Germinal center (tissue), 1 donor: ENCODE data around the gene GNAI3.

ENCODE experiments used
- DNase-seq: peaks from one replicate; pipeline ENCODE4 v3.0.0; 2012; ENCODE audit warnings: mixed read lengths, low spot score

Gene GNAI3

DNA sequence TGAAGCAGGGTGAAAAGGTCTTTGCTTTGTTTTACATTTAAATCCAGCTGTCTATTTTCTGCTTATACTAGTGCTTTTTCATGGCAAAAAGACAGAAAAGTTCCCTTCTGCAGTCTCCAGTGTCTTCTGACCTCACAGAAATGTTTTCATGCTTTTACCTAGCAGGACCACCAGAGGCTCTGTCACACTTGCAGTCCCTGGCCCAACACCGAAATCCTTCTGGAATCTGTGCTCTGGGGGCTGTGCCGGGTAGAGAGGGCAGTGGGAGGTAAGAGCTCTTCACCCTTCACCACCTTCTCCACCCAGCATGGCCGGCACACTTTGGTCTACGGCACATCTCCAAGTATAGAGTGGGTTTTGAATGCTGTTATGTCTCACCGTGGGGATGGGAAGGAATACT is 50.2 kb downstream of the GNAI3 start:
- no peak for DNase-seq

- no peak for DNase-seq
Measured at GRCh38 chr1:109603229-109603628, 54.8 kb downstream of the GNAI3 start.

DNA sequence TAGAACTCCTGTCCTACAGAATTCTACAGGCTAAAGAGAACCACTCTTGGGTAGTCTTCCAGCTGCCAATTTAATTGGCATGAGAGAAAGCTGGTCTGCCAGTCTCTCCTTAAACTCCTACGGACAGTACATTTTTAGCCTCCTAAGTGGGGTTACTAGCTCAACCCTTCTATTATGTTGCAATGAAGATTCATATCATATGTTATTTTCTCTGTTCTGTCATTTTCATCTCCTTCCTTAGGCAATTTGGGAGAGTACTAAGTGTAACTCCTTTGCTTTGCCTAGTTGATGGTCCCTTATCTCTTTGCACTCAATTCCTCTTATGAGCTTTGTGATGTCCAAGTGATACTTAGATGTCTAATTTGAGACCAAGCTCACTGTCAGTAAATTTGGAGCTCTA is 57.0 kb downstream of the GNAI3 start:
- no peak for DNase-seq

DNA sequence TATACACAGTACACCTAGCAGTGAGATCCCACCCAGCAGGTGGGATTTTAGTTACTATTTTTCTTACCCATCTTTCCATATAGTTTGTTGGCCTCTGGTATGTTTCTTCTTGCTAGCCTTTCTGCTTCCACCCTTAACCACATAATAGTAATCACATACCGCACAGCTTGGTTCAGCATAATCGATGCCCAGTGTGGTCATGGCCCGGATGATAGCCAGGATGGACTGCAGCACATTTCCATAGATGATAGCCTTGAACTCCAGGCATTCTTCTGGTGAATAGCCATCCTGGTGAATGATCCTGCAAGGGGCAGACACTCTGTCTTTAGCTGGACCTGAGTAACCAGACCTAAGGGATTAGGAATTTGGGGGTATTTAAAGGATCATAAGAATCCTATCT is 61.5 kb downstream of the GNAI3 start:
- DNase-seq = no peak

GRCh38 chr1:109610609-109611307 is 62.3 kb downstream of the GNAI3 start:
- no peak for DNase-seq

DNA sequence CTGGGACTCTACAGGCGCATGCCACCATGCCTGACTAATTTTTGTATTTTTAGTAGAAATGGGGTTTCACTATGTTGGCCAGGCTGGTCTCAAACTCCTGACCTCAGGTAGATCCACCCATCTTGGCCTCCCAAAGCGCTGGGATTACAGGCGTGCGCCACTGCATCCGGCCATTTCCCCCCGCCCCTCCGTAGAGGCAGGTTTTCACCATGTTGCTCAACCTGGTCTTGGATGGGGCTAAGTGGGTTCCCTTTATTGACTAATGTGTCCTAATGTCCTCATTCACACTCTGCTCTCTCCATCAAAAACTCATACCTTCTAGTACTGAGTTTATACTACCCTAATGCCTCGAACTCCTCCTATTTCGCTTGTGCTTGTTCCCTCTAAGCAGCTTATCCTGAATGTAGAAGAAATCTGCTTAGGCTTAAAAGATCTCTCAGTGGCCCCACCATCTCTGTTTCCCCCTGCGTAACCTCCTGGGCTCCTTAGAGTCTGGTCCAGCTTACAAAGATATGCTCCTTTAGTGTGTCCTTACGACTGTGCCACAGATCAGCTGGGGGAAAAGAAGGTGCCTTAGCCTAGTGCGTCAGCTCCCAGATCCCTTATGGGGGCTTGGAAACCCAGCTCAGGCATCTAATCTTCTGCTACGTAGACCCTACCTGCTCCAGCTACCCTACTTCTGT is 63.0 kb downstream of the GNAI3 start:
- DNase-seq = no peak

GRCh38 chr1:109613361-109614147 is 65.1 kb downstream of the GNAI3 start:
- DNase-seq = no peak

DNA sequence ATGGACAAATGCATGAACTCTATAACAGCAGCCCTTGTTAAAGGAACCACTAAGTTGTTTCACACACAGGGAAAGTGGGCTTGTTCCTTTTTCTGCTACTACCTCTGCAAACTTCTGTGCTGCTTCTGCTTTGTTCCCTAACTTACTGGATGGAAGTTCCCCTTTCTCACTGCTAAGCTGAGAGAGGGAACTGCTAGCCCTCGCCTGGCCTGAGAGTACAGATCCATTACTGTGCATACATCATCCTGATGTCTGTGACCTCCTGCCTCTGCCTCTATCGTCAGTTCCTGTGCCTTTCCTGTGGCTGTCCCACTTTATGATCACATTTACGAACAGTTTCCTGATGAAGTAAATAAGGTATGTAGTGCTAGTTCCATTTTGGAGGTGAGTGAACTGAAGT is 67.5 kb downstream of the GNAI3 start:
- DNase-seq = peak; percentile 45

DNA sequence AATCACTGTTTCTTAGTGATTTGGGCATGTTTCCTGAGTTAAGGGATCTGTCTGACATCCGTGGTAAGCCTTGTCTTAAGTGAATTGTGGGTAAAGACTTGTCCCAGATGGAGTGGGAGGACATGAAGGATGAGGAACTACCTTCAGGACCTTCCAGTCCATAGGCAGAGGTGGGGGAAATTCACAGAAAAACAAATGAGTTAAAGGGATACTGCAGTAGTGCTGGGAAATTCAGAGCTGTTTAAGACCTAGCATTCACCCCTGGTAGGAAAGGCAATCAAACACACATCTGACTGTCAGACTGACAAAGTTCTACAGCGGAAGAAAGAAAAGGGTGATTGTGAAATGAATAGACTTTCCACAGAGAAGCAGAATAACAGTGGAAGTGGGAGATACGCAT is 68.0 kb downstream of the GNAI3 start:
- DNase-seq = no peak

DNA sequence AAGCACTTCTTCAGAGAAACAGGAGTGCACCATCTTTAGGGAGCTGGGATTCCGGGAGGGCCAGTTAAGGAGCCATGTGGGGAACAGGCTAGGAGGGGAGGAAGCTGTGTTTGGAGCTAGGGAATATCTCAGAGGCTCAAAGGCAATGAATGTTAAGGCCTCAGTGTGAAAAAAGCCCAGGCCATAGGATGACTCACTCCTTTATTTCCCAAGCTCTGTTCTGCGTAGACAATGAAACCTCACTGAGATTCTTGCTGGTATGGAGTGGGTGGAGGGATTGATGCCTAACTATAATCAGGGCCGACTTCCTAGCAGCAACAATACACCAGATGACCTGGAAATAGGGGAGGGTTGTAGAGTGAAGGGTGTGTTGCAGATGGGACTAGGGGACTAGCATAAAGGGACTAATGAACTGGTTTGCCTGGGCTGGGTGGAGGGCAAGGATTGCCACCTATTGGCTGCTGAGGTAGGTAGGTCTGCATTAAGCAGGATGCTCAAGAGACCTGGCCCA is 68.9 kb downstream of the GNAI3 start:
- DNase-seq = no peak

- DNase-seq = no peak
Measured at GRCh38 chr1:109618661-109619575, 70.5 kb downstream of the GNAI3 start.

DNA sequence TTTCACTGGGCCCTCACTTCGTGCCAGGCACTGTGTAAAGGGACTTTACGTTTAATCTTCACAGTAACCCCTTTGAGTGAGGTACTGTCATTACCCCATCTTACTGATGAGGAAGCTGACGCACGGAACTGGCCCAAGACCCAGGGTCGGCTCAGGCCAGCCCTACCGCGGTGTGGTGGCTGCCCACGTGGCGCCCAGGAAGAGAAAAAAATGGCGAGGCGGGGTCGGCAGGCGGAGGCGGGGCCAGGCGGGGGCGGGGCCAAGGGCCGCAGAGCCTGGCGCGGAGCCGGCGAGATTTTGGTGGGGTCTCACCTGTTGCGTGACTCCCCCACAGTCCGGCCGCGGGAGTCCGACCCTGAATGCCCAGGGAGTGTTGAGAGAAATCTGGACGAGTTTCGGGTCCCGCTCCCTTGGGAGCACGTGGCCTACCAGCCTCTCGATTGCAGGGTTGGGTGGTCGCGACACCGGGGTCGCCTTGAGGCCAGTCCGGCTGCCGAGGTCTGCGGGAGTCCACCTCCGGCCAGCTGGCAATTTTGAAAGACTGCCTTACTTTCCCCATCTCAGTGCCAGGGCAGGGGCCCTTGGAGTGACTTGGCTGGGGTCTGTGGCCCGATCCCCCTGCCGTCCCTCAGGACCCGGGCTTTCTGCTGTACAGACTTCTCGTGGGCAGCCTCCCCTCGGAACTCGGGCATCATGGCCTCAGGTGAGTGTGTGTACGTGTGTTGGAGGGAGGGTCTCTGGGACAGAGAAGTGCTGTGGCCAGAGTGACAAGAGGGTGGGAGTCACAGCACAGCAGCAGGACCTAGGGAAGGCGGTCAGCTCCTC is 71.4 kb downstream of the GNAI3 start, which contains the start of the genes AMPD2 and GNAT2:
Gene AMPD2, plus strand, starts transcription at position 262 of the 825 bp plus-strand sequence. CDS start 1,339 bp downstream, outside the sequence.
Gene GNAT2, minus strand, starts transcription at position 41 of the 825 bp plus-strand sequence. CDS start 6,746 bp downstream, outside the sequence.
- peak; percentile 86 for DNase-seq

- DNase-seq = peak; percentile 47
Measured at GRCh38 chr1:109620401-109620791, 72.0 kb downstream of the GNAI3 start.

DNA sequence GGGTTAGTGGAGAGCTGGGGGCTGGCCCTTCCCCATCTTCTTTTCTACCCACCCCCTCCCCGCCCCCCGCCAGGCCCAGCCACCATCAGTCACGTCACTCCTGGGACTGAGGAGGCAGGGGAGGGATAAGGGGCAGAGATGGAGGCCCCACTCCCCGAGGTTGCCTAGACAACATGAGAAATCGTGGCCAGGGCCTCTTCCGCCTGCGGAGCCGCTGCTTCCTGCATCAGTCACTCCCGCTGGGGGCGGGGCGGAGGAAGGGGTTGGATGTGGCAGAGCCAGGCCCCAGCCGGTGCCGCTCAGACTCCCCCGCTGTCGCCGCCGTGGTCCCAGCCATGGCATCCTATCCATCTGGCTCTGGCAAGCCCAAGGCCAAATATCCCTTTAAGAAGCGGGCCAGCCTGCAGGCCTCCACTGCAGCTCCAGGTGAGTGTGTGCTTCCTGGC is 72.4 kb downstream of the GNAI3 start:
- peak; percentile 87 for DNase-seq

DNA sequence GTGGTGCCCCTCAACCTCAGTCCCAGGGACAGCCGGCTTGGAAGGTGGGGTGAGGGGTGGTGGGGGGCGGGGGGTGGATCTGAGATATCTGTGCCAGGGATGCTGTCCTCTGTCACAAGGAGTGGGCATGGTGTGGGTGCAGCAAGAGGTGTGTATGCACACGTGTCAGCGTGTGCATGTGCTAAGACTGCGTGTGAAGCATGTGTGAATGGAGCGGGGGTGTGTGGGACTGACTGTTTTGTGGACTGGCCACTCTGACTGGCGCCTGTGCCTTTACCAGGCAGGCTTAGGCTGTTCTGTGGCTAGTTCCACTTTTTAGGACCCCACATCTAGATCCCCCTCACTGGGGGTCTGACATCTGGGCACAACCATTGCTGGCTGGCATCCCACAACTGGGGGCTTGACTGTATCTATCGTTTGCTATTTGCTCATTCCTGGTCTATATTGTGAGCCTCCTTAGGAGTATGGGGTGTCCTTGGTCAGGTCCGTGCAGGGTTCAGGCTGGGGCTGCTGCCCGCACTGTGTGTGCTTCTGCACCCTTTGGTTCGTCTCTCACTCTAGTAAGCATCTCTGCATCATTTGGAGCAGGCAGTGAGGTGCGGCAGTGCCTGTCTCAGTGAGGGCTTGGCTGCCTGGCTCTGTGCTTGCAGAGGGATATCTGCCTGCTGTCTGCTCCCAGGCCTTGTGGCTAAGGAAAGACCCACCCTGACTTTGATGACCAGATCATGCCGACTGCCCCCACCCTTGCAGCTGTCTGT is 73.1 kb downstream of the GNAI3 start:
- no peak for DNase-seq

- DNase-seq = no peak
Measured at GRCh38 chr1:109622137-109622892, 73.9 kb downstream of the GNAI3 start.

DNA sequence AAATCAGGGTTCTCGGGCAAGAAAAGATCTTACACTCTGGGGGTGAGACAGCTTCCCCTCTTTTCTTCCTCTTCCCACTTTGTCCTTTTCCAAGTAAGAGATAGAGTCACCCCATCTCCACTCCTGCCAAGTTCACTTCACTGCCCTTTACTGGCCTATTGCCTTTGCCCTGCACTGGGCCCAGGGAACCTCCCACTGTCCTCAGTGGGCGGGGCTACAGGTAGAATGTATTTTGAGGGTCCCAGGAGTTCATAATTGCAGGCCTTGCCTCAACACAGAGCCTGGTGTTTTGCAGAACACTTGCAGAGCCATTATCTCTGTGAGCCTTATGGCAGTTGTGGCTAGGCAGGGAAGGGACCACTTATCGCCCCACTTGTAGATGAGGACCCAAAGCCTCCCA is 74.5 kb downstream of the GNAI3 start:
- no peak for DNase-seq

DNA sequence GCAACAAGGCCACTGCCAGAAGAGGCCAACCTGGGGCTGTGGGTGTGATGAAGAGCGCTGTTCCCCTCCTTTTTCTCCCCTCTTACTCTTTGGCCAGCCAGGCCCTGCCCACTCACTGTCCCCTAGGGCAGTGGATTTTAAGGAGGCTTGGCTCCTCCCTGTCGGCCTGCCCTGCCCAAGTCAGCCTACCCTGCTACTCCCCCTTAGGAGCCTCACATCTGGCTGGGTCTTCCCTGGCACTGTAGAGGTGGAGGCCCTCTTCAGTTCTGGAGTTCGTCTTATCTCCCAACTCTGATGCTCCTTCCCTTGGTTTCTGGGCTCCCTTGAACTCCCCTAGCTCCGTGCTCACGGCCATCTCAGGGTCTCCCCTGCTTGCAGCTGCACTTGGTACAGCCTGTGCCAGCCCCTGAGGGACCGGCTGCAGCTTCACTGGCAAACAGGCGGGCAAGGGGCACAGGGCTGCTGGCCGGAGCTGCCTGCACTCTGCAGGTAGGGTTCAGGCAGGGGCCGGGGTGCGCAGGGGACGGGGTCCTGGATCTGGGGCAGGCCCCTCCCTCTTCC is 75.3 kb downstream of the GNAI3 start:
- DNase-seq = no peak
